ENCODE data around the gene PPP4R3C. TPM values are rescaled to one million over a fixed set of nuclear protein-coding genes. Genes with fewer than 3 reads are reported as not detected.
"Not testable (repeated sequence)": the region's sequence is repeated elsewhere in the genome, so short reads cannot be mapped to it uniquely, and the experiment has no call there.

The PPP4R3C gene
- total RNA-seq, 4 donors from 2014 or later = not detected

GRCh38 chrX:27451324-27451723, 11.8 kb downstream of the PPP4R3C start:
- Histone ChIP-seq H3K36me3 (no peaks in the 10 kb centered on the region), H3K27me3 (no peaks in the 10 kb centered on the region), H3K4me3 (no peak overlapping the region), H3K27ac (no peak overlapping the region), H3K9me3 (no peaks in the 10 kb centered on the region), H3K4me1 (no peaks in the 10 kb centered on the region)
- DNase-seq = no peak
- intact Hi-C loops (cut with DNase I; ENCODE audit: low total_unique reads) = no loop called here
- TF ChIP-seq POLR2A (IDR thresholded peaks at IDR 0.05) = no peak

- Histone ChIP-seq H3K36me3 (no peaks in the 10 kb centered on the region), H3K4me1 (no peaks in the 10 kb centered on the region), H3K9me3 (no peaks in the 10 kb centered on the region), H3K27ac (no peak overlapping the region), H3K4me3 (no peak overlapping the region), H3K27me3 (no peaks in the 10 kb centered on the region)
- TF ChIP-seq CTCF (IDR thresholded peaks at IDR 0.05) = no peak
- TF ChIP-seq POLR2A (IDR thresholded peaks at IDR 0.05) = no peak
- DNase-seq = no peak
- intact Hi-C loops (cut with DNase I; ENCODE audit: low total_unique reads) = no loop called here
Observed at GRCh38 chrX:27446423-27446822, 16.7 kb downstream of the PPP4R3C start.

GRCh38 chrX:27445438-27445837, 17.7 kb downstream of the PPP4R3C start:
- TF ChIP-seq CTCF (IDR thresholded peaks at IDR 0.05) (no peak), POLR2A (IDR thresholded peaks at IDR 0.05) (no peak)
- no peak overlapping the region for H3K27ac ChIP-seq
- no peak for DNase-seq

GRCh38 chrX:27444093-27444908, 18.8 kb downstream of the PPP4R3C start:
- Histone ChIP-seq H3K4me3 (no peak overlapping the region), H3K9me3 (no peaks in the 10 kb centered on the region), H3K36me3 (no peaks in the 10 kb centered on the region), H3K27ac (no peak overlapping the region), H3K27me3 (no peaks in the 10 kb centered on the region), H3K4me1 (no peaks in the 10 kb centered on the region)
- intact Hi-C loops (cut with DNase I; ENCODE audit: low total_unique reads) = no loop called here
- DNase-seq = no peak
- TF ChIP-seq CTCF (IDR thresholded peaks at IDR 0.05) = no peak
- no peak for TF ChIP-seq POLR2A (IDR thresholded peaks at IDR 0.05)

More at GRCh38 chrX:27445438-27445837, 17.7 kb downstream of the PPP4R3C start:
- intact Hi-C loops (cut with DNase I; ENCODE audit: low total_unique reads) = no loop called here
- no peaks in the 10 kb centered on the region for H3K4me1 ChIP-seq
- H3K36me3 ChIP-seq = no peaks in the 10 kb centered on the region
- H3K27me3 ChIP-seq = no peaks in the 10 kb centered on the region
- no peak overlapping the region for H3K4me3 ChIP-seq
- no peaks in the 10 kb centered on the region for H3K9me3 ChIP-seq

- H3K27me3 ChIP-seq; intact Hi-C loops (cut with DNase I; ENCODE audit: low total_unique reads); DNase-seq: not testable (repeated sequence)
Observed at GRCh38 chrX:27442392-27442791, 20.7 kb downstream of the PPP4R3C start.

GRCh38 chrX:27439771-27440170, 23.4 kb downstream of the PPP4R3C start:
- Histone ChIP-seq H3K36me3 (no peaks in the 10 kb centered on the region), H3K4me1 (no peaks in the 10 kb centered on the region), H3K27ac (no peak overlapping the region), H3K27me3 (no peaks in the 10 kb centered on the region), H3K4me3 (no peak overlapping the region), H3K9me3 (no peaks in the 10 kb centered on the region)
- intact Hi-C loops (cut with DNase I; ENCODE audit: low total_unique reads) = no loop called here
- DNase-seq = no peak
- TF ChIP-seq CTCF (IDR thresholded peaks at IDR 0.05) (no peak), POLR2A (IDR thresholded peaks at IDR 0.05) (no peak)

More at GRCh38 chrX:27442392-27442791, 20.7 kb downstream of the PPP4R3C start:
- not testable (repeated sequence) for H3K4me1 ChIP-seq, H3K4me3 ChIP-seq, H3K9me3 ChIP-seq, H3K27ac ChIP-seq, H3K36me3 ChIP-seq

Measured in uterus (tissue), 4 donors.